Stimulated activated CD8-positive, alpha-beta memory T cell treated with anti-CD3 and anti-CD28 coated beads, Interleukin-15, amount 100 ng/mL, for 48 hours (primary cell): ENCODE results near the gene KLHL7.
"Not testable (repeated sequence)": the region's sequence is repeated elsewhere in the genome, so short reads cannot be mapped to it uniquely, and the experiment has no call there.

Experiments used
- DNase-seq, 2 donors: peaks; one replicate each; pipeline ENCODE4 v3.0.0-alpha.2; 2020; ENCODE audit warnings: low read depth in 2 of 2

The KLHL7 gene

DNA sequence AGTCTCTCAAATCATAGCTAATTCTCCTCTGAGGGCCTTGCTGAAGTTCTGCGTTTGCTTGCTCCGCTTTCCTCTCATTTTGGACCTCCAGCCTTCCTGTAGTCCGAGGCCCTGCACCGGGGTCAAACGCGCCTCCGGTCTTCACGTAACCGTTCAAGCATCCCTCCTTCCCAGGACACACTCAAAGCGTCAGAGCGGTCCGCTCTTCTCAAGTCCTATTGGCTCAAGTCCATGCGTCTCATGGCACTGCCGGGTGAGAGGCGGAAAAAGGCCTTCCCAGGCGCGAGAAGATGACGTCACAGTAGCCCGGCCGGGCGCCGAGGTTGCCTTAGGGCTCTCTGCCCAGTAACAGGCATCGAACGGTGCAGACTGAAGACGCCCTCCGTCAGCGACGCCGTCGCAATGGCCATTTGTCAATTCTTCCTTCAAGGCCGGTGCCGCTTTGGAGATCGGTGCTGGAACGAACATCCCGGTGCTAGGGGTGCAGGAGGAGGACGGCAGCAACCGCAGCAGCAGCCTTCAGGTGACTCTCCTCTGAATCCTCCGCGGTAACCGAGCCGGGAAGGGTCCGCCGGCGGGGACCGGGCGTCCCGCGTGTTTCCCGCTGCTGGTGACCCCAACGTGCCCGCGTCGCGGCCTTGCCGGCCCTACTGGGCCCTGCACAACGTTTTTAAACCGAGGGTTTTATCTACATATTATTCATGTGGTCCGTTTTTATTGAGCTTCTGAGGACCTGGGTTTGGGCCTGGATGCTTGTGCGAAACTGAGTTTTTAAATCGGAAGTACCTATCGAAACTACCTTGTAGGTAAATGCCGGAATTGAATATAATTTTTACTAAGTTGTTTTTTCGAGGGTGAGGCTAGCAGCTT, 76.3 kb downstream of the KLHL7 start, which contains the start of gene NUP42:
Gene NUP42 (plus strand): TSS at position 365 of the 870 bp plus-strand sequence. CDS start 38 bp downstream, at position 403.
- peak; percentile 94 to 95 for DNase-seq

GRCh38 chr7:23183279-23184012, 77.9 kb downstream of the KLHL7 start:
- DNase-seq = no peak

DNA sequence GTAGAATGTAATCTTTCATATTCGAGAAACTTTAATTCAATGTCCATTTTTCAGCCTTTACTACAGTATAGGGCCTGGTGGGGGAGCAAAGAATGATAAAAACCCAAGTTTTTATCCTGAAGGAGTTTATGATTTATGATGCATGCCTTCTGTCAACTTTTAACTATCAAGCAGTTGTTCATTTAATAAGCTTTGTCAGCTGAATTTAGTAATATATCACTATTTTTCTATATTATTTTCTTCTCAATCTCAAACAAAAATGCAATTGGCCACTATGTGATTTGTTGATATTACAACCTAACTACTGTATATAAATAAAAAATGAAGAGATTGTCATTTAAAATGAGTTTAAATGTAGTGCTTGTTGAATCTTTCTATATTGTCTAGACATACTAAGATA, 78.7 kb downstream of the KLHL7 start:
- DNase-seq = no peak

GRCh38 chr7:23184709-23185359, 79.2 kb downstream of the KLHL7 start:
- no peak for DNase-seq

DNA sequence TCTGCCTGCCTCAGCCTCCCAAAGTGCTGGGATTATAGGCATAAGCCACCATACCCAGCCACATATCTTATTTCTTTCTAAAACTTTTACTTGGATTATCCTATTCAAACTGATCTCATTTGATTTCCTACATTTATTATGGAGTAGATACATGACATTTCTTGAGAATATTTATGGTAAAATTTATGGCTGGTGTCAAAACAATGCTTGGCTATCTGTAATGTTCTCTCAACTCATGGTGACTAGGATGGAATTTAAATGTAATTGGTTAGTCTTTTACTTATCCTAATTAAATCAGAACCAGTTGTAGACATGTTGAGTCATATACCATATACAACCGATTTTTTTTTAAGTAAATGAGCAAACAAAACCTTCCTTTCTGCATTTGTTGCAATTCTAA, 80.4 kb downstream of the KLHL7 start:
- no peak for DNase-seq

DNA sequence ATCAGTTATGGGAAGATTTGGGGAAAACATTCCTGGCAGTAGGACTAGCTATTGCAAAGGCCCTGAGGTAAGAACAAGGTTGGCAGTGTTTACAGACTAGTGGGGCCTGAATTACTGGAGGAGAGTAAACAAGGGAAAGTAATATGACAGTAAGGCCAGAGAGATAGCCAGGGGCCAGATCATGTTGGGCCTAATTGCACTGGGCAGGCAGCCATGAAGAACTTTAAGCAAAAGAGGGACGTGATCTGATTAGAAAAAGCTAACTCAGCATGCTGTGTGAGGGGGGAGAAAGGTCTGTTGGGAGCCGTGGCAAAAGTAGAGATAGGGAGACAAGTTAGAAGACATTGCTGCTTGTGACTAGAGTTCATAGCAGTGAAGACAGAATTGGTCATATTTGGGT, 85.4 kb downstream of the KLHL7 start:
- DNase-seq = no peak

DNA sequence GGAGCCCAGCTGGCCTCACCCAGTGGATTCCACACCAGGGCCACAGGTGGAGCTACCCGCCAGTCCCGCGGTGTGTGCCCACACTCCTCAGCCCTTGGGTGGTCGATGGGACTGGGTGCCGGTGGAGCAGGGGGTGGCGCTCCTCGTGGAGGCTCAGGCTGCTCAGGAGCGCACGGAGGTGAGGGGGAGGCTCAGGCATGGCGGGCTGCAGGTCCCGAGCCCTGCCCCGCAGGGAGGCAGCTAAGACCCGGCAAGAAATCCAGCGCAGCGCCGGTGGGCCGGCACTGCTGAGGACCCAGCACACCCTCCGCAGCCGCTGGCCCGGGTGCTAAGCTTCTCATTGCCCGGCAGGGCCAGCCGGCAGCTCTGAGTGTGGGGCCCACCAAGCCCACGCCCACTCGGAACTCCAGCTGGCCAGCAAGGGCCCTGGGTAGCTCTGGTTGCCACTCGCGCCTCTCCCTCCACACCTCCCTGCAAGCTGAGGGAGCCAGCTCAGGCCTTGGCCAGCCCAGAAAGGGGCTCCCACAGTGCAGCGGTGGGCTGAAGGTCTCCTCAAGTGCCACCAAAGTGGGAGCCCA, 88.2 kb downstream of the KLHL7 start:
- DNase-seq = not testable (repeated sequence)

DNA sequence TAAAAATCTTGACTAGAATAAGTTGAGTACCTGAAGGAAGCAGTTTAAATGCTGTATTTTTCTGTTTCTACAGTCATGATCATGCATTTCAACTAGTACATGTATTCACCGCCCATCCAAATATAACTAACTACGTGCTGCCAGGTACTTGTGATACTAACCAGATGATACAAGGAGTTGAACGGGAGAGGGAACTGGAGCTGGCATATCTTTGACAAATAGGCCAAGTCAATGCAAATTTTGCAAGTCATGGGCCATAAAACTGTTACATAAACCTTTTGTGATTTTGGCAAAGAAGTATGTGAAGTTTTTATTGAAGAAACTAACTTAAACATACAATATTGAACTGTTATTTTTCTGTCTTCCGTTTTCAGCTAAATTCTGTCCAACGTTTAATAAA, 90.7 kb downstream of the KLHL7 start:
- DNase-seq = no peak

GRCh38 chr7:23197745-23198144, 92.2 kb downstream of the KLHL7 start:
- not testable (repeated sequence) for DNase-seq

- DNase-seq = no peak
Measured at GRCh38 chr7:23200331-23200730, 94.7 kb downstream of the KLHL7 start.

- no peak for DNase-seq
Measured at GRCh38 chr7:23204241-23204640, 98.7 kb downstream of the KLHL7 start.

GRCh38 chr7:23205577-23205908, 100.0 kb downstream of the KLHL7 start:
- no peak for DNase-seq

DNA sequence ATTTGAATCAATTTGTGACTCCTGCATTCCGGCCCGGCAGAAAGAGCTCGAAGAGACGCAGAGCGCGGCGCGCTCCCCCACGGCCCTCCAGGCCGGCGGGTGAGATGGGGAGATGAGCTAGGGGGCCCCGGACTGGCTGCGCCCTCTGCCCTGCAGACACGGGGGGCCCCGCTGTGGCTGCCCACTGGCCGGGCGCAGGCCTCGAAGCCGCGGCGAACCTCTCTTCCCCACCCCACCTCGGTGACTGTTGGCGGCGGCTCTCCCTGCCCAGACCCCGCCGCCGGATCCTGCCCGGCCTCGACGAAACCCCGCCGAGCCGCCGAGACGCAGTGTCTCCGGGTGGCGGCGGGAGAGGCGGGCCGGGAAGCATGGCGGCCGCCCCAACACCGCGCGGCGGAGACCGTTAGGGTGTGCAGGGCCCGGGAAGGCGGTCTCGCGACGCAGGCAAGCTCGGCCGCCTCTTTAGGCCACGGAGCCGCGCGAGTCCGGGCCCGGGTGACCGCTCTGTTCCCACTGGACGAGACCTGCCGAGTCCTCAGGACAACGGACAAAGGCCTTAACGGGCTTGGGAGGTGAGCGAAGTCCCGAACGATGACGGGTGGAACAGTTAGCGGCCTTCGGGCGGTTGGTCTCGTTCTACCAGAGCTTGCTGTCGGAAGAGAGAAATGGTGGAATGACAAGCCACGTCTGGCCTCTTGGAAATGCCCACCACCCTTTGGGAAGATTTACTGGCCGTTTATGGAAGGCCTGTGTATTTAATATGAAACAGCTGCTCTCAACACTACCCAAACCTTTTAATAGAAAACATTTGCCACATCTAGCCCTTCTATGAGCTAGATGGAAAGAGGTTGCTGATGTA, 100.6 kb downstream of the KLHL7 start:
- no peak for DNase-seq

DNA sequence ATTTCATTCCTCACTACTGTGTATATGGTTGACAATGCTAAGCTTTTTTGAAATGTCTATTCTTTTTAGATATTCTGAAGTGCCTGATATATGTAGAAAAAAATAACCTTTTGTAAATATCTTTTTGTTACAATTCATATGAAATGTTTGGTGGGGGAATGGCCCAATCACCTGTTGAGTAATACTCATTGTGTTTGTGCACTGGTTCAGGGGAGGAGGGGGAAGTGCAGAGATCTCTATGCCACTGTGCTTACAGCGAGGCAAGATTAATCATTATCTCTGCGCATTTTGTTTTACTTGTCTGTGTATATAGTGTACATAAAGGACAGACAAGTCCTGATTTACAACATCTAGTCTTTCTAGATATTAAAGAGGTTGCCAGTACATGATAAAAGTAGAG, 101.4 kb downstream of the KLHL7 start:
- no peak for DNase-seq

DNA sequence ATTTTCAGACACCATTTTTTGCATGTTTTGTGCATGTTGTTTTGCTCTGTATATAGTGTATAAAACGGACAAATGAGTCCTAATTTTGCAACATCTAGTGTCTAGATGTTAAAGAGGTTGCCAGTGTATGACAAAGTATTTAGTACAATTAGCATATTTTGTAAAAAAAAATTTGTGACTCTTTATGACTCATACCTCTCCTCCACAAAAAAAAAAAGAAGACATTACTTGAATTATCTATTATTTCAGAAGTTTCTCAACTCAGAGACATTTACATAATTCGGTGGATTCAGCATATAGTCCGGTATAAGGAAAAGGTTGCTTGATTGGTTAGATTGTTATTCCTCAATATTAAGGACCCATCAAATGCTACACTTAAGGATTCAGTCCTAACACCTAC, 102.3 kb downstream of the KLHL7 start:
- DNase-seq = no peak

DNA sequence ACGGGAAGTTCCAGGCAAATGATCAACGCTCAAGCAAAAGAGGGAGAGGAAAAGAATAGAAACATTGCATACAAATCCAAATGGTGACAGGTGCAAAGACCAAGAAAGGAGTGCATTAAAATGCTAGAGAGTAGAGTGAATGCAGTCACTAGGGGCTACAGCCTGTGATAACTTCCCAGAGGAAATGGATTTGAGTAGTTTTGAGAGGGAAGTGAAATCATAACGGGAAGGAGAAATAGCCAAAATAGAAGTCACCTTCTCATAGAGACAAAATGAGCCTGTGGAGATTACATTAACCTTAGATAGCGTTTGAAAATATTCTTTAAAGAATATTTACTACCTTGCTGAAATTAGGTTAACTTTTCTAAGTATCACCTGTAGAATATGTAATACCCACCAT, 102.7 kb downstream of the KLHL7 start:
- no peak for DNase-seq

DNA sequence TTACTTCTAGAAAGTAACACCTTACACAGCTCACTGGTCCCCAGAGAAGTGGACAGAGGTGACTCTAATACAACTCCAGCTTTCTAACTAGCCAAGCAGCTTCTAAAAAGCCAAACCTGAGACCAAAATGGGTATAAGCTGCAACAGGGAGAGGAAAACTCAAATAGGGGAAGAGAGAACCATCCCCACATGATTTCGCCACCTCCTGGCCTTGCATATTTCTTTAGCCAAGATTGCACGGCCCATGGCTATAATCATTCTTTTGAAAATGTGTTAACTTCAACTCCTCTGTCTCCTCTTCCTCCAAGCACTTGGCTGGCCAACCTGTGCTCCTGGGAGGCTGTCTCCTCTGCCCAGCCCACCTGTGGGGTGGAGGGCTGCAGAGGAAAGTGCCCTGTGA, 104.9 kb downstream of the KLHL7 start:
- DNase-seq = no peak

DNA sequence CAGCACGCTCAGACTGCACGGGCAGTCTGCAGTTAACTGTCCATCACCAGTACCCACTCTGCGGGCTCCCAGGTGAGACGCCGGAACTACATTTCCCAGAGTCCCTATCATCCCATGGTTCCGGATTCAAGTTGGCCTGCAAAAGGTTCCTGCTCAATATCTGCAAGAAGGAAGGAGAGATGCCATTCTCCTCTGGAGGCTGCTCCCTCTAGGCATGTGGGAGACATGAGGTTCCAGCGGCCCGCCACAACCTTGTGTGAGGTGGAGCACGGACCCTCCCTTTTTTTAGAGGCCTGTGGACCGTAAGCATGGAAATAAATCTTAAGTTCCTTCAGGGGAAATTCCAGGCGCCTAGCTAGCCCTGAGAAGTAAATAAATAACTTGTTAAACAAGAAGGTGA, 106.0 kb downstream of the KLHL7 start:
- DNase-seq = no peak

DNA sequence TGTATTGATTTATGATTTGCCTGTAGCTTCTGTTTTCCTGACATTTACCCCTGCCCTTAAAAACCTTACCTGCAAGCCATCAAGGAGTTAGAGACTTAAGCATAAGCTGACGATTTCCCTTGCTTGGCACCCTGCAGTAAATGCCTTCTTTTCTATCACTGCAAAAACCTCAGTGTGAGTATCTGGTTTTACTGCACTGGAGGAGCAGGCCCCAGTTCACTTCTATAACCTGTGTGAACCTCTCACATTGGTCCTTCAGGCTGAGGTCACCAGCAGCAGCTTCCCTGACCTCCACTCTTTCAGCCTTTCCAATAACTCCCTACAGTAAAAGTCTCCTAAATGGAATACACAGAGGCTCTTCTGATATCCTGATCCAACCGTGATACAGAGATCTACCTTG, 106.8 kb downstream of the KLHL7 start:
- no peak for DNase-seq

DNA sequence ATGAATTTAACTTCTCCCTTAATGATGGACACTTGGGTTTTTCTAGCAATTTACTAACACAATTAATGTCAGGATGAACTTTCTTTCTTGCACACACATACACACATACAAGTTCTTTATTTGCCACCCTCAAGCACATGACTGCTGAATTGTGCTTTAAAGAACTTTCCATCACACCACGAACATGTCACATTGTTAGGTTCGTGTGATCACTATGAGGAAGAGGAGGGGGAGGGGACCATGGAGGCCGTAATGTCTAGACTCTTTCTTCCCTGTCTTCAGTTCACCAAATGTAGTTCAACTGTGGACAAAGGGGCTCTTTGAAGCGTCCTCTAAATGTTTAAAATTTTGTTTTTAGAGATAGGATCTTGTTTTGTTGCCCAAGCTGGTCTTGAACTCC, 107.3 kb downstream of the KLHL7 start:
- no peak for DNase-seq

DNA sequence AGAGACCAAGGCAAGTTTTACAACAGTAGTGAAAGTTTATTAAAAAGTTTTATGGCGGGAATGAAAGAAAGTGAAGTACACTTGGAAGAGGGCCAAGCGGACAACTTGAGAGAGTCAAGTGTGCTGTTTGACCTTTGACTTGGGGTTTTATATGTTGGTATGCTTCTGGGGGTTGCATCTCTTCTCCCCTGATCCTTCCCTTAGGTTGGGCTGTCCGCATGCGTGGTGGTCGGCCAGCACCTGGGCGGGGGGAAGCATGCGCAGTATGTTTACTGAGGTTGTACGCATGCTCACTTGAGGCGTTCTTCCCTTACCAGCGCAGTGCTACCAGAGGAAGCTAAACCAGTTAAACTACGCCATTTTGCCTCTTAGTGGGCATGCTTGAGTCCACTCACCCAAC, 108.2 kb downstream of the KLHL7 start:
- DNase-seq = no peak
